Occipital lobe (tissue), 2 donors: ENCODE results near the gene CCDC177. TPM values are rescaled to one million over a fixed set of nuclear protein-coding genes. Genes with fewer than 3 reads are reported as not detected.

Source experiments
- DNase-seq: peaks from one replicate; lab custom pipeline; 2025; lab: John Stamatoyannopoulos, UW
- total RNA-seq: library from RNA; depleted of rRNA; stranded (reverse); fragments of >200 nt; gene quantifications from one replicate; pipeline ENCODE4 v1.2.3, GENCODE V29; 2014

Gene CCDC177
- total RNA-seq: 6.9 TPM

DNA sequence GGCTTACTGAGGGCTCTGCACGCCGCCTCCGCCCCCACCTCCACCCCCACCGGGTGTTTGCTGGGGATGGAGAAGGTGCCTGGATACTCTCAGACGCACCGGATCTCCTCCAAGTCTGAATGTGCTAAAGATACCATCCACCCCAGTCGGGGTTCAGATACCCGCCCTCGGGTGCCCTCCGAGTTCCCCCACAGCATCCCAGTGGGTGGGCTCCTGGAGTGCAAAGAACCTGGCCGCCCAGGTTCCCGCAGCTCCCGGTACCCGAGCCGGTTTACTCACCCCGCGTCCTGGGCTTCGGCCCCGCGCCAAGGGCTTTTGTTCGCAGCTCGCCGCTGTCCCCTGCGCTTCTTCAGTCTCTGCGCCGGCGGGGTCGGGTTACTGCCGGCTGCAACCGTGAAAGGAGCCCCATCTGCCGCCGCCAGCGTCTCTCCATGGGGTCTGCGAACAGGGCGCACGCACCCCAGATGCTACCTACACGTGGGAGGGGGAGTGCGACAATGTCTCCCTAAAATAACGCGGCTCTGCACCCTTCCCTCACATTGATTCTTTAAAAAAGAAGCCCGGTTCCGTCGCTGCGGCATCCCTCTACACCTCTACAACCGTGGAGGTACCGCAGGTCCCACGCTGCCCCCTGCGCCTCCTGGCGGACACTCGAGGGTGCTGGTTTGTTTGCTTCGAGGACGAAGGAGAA, at the start of gene CCDC177:
Gene CCDC177 (minus strand): TSS at position 609 of the 691 bp plus-strand sequence. CDS start 1,249 bp downstream, outside the sequence.
- peak; percentile 55 for DNase-seq

DNA sequence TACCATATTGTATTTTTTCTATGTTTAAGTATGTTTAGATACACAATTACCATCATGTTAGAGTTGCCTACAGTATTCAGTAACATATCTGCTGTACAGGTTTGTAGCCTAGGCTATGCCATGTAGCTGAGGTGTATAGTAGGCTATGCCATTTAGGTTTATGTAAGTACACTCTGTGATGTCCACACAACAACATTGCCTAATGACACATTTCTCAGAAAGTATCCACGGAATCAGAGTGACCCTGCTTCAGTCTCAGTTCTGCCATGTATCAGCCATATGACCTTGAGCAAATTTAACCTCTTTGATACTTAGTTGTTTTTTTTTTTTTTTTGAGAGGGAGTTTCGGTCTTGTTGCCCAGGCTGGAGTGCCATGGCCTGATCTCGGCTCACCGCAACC, 49.5 kb upstream of the CCDC177 start:
- no peak for DNase-seq

DNA sequence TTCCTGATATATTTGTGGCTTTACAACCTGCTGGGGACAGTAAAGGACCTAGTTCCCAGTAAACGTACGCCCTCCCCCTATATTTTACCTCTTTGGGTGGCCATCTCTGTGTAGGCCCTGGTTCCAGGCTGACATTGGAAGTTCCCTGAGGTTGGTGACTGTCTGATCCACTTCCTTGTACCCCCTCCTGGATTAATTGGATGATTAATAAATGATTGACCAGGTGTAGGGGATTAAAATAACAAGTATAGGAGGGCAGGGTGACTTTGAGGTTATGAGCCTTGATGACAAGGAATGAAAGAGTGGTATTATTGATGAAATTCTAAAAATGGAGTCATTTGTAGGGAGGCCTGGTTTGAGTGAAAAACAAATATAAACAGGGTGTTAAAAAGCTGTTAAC, 46.3 kb upstream of the CCDC177 start:
- no peak for DNase-seq

DNA sequence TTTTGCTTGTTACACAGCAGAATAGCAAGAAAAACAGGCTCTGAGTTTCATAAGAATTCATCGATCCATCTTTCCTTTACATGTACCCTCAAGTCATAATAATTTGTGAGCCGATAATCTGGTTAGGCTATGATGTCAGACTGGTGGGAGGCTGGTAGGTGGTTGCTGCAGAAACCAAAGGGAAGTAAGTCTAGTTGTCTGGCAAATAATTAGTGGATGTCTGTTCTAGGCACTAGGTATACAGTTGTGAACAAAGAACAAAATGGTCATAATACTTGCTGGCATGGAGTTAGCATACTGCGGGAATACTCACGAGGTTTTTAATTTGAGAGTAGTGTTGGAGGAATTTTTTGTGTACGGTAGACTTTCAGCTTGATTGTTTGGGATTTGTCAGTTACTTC, 45.5 kb upstream of the CCDC177 start:
- no peak for DNase-seq

DNA sequence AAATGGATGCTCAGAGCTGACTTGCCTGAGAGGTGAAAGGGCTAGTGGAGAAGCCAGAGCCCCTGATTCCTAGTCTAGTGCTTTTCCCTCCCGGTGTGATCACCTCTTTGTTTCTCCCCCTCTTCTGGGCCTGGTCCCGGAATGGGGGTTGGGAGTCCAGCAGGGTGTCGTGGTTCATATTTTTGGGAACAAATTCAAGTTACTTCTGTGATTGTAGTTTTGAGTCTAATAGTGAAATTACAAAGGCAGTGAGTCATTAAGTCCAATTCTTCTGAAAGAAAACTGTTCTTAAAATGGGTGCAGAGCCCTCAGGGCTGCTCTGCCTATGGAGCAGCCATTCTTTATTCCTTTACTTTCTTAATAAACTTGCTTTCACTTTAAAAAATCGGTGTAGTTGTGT, 44.3 kb upstream of the CCDC177 start:
- DNase-seq: no peak

DNA sequence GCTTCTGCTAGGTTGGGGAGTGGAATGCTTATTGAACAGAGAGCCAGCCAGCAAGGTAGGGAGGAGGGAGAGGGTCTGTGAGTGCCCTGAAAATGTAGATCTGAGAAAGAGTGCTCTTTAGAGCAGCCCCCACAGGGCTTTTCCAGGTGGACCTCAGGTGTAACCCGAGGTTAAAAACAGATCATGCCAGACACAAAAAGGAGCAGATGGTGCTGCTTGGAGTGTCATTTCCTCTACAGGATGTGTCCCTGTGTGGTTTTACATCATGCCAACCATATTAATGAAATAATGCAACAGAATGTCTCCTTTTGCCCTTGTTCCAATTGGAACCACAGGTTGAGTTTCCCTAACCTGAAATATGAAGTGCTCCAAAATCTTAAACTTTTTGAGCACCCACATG, 43.1 kb upstream of the CCDC177 start:
- DNase-seq: no peak

DNA sequence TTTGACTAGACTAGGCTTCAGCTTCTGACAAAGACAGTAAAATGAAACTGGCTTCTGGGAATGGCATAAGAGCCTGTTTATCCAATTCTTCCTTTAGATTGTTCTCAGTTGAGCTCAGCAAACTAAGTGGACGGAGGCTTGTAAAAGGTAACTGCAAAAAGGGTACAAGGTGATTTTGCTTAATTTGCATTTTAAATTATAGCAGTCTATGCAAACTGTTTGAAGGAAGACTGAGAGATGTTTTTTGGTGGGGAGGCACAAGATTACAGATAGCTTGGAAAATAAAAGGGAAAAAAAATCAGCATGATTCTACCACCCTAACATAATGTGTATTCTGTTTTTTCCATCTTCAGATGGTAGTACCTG, 41.7 kb upstream of the CCDC177 start:
- DNase-seq: no peak

DNA sequence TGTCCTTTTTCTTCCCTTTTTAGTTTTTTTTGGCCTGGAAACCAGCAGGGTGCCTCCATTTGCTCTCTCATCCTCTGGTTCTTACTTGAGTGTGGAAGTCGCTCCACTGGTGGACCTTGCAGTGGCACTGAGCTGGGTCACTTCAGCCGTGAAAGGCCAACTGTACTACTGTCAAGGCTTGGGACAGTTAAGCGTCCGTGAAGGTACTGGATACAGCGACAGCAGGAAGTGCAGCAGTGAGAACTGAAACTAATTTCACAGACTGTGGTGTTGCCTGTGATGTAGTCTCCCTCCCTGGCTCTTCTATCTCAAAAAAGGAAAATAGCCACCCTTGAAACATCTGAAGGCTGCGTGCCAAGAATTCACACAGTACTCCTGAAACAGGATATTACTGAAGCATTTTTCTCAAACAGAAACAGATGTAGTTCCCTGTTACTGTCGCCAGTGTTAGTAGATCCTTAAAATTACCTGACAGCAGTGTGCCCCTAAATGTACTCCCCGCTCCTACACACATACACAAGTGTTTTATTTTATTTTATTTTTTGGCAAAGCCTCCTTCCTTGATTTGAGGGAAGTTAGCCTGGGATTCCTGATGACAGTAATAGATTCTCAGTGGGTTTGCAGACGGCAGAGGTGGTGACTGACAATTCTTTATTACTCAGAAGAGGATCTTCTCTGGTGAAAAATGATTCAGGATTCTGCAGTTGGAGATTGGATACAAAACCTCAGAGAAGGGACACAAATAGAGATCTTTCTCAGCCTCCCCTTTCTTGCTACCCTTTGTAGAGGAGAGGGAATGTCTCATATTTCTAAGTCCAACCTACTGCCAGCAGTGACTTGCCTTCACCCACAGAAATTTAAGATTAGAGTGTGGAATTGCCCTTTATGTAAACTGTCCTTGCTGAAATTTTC, 41.1 kb upstream of the CCDC177 start:
- DNase-seq: peak; percentile 29

DNA sequence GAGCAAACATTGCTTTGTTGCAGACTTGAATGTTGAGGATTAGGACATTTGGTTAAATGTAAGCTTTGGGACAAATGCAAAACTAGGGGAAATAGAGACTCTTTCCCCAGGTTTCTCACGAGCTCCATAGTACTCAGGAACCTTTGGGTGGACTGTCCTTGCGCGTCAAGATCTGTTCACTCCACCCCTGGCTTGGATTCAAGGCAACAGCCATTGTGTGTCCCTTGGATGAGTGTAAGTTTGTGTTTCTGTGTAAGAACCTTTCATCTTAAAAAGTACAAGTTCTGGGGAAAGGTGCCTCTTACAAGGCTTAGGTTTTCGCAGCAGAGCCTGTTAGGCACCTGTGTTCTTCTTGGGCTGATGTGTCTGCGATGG, 40.4 kb upstream of the CCDC177 start:
- DNase-seq: no peak

DNA sequence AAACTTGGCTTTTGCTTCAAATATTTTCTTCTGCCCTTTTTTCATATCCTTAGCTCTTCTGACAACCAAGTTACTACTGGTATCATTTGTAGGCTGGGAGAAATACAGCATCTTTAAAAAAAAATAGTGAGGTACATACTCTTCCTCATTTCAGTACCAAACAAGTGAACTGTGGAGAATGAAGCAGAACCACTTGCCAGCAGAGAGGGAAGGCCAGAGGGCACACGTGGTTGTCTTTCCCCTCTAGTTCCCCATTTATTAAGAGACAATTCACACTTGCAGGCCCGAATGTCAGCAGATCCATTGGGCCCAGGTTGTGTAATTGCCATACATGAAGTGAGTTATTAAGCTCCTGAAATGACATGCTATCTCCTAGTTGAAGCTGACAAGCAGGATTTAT, 39.9 kb upstream of the CCDC177 start:
- DNase-seq: no peak

DNA sequence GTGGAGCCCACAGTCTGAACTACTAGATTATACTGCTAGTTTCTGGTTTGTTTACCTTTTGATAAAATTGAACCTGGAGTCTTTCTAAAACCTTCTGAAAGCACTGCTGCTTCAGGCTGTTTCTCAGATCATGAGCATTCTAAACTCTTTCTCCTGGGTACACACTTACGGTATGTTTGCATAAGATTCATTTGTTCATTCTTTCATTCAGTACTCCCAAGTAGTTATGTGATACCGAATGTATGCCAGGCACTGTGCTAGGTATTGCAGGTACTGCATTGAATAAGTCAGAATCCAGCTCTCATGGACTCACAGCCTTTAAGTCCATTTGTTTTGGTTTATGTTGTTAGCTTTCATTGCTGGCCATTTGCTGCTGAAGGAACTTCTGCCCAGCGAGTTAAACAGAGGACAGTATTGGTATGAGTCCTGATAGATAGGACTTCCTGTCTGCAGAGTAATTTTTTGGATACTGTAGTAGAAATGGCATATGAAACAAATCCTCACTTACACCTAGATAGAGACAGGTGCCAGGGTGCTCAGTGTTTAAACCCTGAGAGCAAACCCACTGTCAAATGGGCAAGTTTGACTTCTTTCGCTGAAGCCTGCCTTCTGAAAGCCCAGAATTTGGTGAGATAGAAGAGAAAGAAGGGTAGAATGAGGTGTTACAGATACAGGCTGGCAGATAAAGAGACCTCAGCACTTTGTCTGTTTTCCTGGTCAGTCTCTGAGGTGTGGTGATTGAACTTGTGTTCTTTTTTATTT, 38.8 kb upstream of the CCDC177 start:
- no peak for DNase-seq

DNA sequence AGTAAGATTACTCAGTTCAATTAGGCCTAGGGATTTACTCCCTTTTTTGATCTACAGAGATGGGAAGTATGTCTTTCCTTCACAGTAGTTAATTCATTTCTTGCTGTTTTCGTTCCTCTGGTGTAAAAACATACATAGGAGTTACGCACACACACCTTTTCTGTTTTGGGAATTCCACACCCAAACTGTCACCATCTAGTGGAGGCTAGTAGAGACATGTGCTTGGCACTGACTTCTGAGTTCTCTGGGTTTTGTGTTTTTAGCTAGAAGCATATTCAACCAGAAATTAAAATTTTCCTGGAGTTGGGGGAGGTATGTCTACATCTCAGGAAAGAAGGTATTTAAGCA, 38.1 kb upstream of the CCDC177 start:
- no peak for DNase-seq

DNA sequence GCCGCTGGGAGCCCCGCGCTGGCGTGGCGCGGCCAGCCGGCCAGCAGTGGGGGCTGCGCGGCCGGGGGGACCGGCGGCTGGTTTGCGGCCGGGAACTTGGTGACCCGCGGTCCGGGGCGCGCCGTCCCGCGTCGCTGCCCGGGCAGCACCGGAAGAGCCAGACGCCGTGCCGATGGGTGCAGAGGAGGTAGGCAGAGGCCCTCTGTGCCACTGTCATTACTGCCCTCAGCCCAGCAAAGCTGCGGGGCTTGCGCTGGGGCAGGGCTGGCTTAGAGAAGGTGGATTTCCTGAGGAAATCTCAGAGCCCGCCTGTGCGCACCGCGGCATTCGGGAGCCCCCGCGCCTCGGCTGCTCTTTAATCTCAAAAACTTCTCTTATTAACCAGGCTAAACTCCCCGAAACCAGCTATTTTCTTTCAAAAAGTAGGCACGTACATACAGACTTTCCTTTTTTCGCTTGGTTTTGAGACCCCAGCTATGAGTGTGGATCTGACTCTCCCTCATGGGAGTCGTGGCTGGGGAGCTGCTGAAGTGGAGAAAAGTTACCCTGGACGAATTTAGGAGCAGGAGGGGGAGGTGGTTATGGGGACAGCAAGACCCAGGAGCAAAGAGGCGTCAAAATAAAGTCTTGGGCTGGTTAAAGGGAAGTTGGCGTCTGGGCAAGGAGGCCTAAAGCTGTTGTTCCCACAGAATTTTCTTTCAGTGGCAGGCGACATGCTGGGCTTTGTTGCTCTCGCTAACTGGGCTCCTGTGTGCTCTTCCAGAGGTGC, 37.5 kb upstream of the CCDC177 start:
- no peak for DNase-seq

DNA sequence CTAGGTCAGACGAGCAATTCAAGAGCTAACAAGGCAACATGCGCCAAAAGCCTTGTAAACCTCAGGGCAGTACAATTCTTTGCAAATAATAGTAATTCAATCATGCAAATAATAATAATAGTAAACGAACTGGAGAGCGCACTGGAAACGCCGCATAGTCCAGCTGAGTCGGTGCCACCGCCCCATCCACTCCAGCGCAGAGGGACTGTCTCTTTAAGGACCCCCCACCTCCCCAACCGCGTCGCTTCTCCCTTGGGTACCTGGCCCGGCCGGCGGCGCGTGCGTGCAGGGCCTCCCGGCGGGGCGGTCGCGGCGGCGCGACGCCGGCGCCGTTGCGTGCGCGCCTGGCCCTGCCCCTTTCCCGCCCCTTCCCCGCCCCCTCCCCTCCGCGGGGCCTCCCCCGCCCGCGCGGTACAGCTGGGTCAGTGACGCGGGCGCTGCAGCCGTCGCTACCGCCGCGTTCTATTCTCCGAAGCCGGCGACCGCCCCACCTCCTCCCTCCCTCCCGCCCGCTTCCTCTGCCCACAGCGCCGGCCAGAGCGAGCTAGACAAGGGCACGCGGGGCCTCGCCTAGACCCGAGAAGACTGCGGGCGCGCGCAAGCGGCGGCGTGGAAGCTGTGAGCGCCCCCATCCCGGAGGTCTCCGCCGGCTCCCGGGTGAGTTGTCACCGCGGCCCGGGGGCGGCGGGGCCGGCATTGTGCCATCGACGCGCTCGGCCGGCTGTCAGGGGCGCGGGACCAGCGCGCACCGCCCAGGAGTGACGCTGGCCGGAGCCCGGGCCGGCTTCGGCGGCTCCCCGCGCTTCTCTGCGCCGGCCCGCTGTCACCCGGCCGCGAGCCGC, 36.7 kb upstream of the CCDC177 start, which contains the start of gene SUSD6:
Gene SUSD6 (plus strand): TSS at position 425 of the 842 bp plus-strand sequence. CDS start 46,997 bp downstream, outside the sequence.
- peak; percentile 90 for DNase-seq

DNA sequence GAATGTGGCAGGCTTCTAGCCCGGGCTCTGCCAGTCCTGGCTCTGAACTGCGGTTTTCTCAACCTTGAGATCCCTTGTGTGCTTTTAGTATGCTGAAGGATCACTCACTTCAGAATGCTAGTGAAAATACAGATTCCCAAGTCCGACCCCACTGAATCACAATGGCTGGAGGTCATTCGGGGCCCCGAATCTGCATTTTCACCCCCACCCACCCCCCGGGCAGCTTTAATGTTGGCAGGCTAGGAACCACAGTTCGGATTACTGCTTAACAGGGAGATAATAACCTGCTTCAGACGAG, 36.2 kb upstream of the CCDC177 start:
- no peak for DNase-seq

DNA sequence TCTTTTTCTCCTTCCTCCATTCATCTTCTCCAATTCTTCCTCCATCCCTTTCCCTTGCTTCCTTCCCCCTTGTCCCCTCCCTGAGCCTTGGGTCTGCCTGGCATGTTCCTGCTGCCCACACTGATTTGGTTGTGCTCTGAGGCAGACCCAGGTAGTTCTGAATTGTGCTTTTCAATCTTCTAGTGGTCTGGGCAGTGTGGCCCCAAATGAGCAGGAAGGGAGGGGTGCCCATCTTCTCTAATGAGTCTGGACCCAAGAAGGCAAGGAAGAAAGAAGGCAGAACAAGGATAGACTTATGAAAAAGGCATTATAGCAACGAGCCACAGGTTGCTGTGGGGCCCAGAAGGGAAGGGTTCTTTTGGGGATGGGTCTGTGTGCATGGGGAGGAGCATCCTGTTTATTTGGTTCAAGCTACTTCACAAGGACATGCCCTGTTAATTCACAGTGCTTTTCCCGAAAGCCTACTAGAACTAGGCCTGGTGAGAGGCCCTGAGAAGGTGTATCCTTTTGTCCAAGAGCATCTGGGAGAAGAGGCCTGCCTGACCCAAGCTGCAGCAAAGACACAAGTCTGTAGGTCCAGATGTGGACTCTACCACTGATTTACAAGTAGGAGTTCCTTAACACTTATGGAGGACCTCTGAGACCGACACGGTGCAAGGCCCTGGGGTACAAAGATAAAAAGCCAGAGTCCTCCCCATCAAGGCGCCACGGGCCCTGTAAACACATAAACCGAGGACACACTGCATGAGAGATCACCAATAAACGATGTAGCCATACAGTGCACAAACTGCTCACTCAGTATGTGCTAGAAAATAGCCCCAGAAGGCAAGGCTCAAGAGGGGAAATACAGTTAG, 35.6 kb upstream of the CCDC177 start:
- DNase-seq: no peak

DNA sequence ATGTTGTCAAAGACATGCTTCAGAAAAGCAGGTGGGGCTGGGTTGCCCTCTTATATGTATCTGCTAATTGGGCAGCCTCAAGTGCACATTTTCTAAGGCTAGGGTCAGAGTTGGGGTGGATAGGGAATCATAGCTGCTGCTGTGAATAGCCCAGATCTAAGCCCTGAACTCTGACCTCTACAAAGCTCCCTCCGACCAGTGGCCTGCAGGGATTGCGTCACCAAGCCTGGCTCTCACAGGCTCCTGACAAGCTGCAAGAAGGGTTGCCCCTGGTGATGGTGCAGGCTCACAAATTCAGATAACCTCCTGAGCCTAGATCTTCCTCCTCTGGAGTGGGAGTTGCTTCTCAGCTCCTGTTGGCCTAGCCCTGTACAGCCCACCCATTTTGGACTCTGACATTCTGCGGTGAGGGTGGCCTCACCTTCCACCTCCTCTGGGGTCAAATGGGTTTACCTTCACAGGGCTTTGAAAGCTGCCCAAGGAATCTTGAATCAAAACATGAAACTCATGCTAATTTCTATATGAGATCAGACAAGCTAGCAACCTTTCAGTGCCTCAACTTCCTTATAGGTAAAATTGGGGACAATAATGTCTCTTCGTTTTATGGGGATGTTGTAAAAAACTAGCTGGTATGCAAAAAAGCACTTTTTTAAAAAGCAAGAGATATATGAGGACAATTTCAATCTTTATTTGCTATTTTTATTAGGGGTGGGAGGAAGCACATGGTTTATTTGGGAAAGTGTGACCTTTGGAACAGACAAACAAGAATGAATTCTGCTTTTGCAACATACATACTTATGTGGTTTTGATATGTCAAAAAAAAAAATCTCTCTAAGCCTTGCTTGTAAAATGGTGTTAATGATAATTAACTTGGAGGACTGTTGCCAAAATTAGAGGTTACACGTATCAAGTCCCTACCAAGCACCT, 31.9 kb upstream of the CCDC177 start:
- DNase-seq: no peak

DNA sequence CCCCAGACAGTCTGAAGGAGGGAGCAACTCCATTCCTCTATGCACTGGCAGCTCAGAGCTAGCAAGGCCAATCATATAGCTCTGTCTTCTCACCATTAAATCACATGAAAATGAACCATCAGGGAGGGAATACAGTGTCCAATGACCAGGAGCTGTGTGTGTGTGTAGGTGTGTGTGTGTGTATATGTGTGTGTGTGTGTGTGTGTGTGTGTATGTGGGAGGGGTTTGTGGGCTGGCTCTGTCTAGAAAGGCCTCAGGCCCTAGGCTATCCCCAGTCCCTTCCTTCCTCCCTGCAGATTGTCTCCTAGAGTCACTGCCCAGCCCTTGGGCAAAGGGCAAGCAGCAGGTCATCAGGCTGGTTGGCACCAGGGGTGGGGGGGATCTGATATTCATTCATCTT, 31.1 kb upstream of the CCDC177 start:
- DNase-seq: no peak
